Stimulated activated CD8-positive, alpha-beta memory T cell treated with anti-CD3 and anti-CD28 coated beads, Interleukin-7, amount 100 ng/mL, for 48 hours (primary cell): Measurements from ENCODE around the gene MAML2.
A peak's percentile ranks its signal among the peaks of the same experiment; 100 is the strongest.

Experiments used
- DNase-seq, 2 donors: peaks; one replicate each; pipeline ENCODE4 v3.0.0-alpha.2; 2020; ENCODE audit warnings: low read depth in 1 of 2; ENCODE audit errors: extremely low read depth in 1 of 2

Gene MAML2

GRCh38 chr11:96023275-96023674 is 319.7 kb downstream of the MAML2 start:
- DNase-seq: no peak

GRCh38 chr11:96021901-96022650 is 320.9 kb downstream of the MAML2 start:
- no peak for DNase-seq

GRCh38 chr11:96019810-96020747 is 322.9 kb downstream of the MAML2 start:
- DNase-seq: no peak

GRCh38 chr11:96019281-96019680 is 323.7 kb downstream of the MAML2 start:
- no peak for DNase-seq

GRCh38 chr11:96017856-96018255 is 325.1 kb downstream of the MAML2 start:
- no peak for DNase-seq

GRCh38 chr11:96016978-96017502 is 326.0 kb downstream of the MAML2 start:
- DNase-seq: no peak

GRCh38 chr11:96015906-96016565 is 327.0 kb downstream of the MAML2 start:
- DNase-seq: peak in 1 of 2 donors; percentile 22

GRCh38 chr11:96014217-96014616 is 328.8 kb downstream of the MAML2 start:
- peak in 1 of 2 donors; percentile 34 for DNase-seq

GRCh38 chr11:96013461-96014213 is 329.4 kb downstream of the MAML2 start:
- DNase-seq: no peak

GRCh38 chr11:96012086-96012824 is 330.7 kb downstream of the MAML2 start:
- DNase-seq: peak in 1 of 2 donors; percentile 21

- DNase-seq: no peak
These were observed 332.3 kb downstream of the MAML2 start for GRCh38 chr11:96010683-96011082.

GRCh38 chr11:96008161-96008720 is 334.8 kb downstream of the MAML2 start:
- DNase-seq: no peak

- DNase-seq: no peak
These were observed 337.0 kb downstream of the MAML2 start for GRCh38 chr11:96006037-96006436.

- DNase-seq: no peak
These were observed 338.1 kb downstream of the MAML2 start for GRCh38 chr11:96004862-96005261.

- DNase-seq: no peak
These were observed 340.2 kb downstream of the MAML2 start for GRCh38 chr11:96002754-96003290.

GRCh38 chr11:96002339-96002738 is 340.7 kb downstream of the MAML2 start:
- no peak for DNase-seq

- no peak for DNase-seq
These were observed 342.0 kb downstream of the MAML2 start for GRCh38 chr11:96001037-96001436.

GRCh38 chr11:95999711-96000406 is 343.1 kb downstream of the MAML2 start:
- DNase-seq: no peak
